ENCODE results near the gene TCAF1.

The TCAF1 gene

DNA sequence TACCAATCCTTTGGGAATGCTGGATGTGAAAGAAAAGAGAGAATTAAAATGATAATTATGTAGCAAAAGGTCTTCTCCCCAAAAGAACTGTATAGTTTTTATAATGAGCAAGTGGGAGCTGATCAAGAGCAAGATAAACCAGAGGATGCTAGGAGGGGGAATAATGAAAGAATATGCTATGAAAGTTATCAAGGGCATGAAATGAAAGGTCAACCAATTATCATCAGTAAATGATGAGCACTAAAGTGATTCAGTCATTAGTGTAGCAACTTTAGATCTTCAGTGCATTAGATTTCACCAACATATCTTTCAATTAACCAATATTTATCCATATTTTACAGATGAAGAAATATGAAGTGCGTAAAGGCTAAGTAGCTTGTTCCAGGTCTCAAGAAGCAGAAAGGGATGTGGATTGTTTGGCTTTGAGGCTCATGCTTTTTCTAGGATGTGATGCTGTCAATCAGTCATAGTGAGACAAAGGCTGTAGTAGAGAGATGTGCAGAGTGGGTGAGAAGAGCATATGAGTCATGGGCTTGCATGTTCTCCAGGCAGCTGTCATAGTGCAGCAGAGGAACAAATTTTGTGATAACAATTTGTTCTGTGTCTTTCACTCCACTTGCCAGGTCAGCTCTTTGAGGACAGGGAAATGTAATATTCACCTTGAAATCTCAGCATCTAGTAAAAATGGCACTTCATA is 27.4 kb upstream of the TCAF1 start:
- TF ChIP-seq ZBTB7A (IDR thresholded peaks at IDR 0.05; ENCODE audit: low read depth): no peak

- TF ChIP-seq, protein P1, sequence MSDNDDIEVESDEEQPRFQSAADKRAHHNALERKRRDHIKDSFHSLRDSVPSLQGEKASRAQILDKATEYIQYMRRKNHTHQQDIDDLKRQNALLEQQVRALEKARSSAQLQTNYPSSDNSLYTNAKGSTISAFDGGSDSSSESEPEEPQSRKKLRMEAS (IDR thresholded peaks at IDR 0.05): no peak
- TF ChIP-seq FOXM1 (IDR thresholded peaks at IDR 0.05; ENCODE audit: borderline replicate concordance, low read depth): no peak
- no peak for TF ChIP-seq YY1 (IDR thresholded peaks at IDR 0.05; ENCODE audit: low read depth)
- TF ChIP-seq NFIC (IDR thresholded peaks at IDR 0.05): no peak
- no peak for TF ChIP-seq ZBTB7A (IDR thresholded peaks at IDR 0.05; ENCODE audit: low read depth)
- TF ChIP-seq, protein P2, sequence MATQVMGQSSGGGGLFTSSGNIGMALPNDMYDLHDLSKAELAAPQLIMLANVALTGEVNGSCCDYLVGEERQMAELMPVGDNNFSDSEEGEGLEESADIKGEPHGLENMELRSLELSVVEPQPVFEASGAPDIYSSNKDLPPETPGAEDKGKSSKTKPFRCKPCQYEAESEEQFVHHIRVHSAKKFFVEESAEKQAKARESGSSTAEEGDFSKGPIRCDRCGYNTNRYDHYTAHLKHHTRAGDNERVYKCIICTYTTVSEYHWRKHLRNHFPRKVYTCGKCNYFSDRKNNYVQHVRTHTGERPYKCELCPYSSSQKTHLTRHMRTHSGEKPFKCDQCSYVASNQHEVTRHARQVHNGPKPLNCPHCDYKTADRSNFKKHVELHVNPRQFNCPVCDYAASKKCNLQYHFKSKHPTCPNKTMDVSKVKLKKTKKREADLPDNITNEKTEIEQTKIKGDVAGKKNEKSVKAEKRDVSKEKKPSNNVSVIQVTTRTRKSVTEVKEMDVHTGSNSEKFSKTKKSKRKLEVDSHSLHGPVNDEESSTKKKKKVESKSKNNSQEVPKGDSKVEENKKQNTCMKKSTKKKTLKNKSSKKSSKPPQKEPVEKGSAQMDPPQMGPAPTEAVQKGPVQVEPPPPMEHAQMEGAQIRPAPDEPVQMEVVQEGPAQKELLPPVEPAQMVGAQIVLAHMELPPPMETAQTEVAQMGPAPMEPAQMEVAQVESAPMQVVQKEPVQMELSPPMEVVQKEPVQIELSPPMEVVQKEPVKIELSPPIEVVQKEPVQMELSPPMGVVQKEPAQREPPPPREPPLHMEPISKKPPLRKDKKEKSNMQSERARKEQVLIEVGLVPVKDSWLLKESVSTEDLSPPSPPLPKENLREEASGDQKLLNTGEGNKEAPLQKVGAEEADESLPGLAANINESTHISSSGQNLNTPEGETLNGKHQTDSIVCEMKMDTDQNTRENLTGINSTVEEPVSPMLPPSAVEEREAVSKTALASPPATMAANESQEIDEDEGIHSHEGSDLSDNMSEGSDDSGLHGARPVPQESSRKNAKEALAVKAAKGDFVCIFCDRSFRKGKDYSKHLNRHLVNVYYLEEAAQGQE (IDR thresholded peaks at IDR 0.05; ENCODE audit: low read depth): no peak
- no peak for TF ChIP-seq USF1 (IDR thresholded peaks at IDR 0.05)
- no peak for TF ChIP-seq RAD21 (IDR thresholded peaks at IDR 0.05; ENCODE audit: low read depth)
- no peak for TF ChIP-seq CEBPB (IDR thresholded peaks at IDR 0.05)
- TF ChIP-seq TEAD4 (IDR thresholded peaks at IDR 0.05): no peak
- no peak for TF ChIP-seq EP300 (IDR thresholded peaks at IDR 0.05; ENCODE audit: borderline replicate concordance)
- TF ChIP-seq CREB1 (IDR thresholded peaks at IDR 0.05; ENCODE audit: low read depth): no peak
- TF ChIP-seq TCF12 (IDR thresholded peaks at IDR 0.05; ENCODE audit: low read depth): no peak
- TF ChIP-seq EGR1 (IDR thresholded peaks at IDR 0.05): no peak
- no peak for TF ChIP-seq TAF1 (IDR thresholded peaks at IDR 0.05; ENCODE audit: low read depth)
Measured at GRCh38 chr7:143924851-143925250, 22.9 kb upstream of the TCAF1 start.

DNA sequence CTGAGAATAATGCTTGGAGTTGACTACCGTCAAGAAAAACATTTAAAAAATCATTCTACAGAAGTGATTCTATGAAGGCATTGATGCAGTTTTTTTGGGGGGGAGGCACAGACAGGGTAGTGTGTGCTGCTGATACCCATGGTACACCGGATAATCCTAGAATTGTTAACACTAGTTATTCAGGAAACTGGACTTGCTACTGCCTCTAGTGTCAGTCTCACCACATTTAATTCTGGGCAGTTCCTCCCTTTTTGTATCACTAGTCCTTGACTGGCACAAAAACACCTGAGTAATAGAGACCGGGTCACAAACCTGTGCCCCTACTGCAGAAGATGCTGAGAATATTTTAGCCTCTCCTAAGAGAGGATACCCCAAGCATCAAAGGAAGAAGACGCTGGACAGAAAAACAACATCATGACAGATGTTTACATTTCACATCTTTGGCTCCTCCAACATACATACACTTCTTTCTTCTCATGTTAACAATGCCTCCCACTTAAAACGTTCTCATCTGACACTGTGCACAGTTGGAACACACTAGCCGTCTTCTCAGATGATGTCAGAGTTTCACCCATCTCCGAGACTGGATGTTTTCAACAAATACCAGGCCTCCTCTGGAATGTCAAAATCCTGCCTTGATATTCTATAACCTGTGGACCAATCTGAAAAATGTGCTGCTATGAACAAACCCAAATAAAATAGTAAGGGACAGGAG is 13.1 kb upstream of the TCAF1 start:
- no peak for TF ChIP-seq NFIC (IDR thresholded peaks at IDR 0.05)
- no peak for TF ChIP-seq RAD21 (IDR thresholded peaks at IDR 0.05; ENCODE audit: low read depth)
- TF ChIP-seq EP300 (IDR thresholded peaks at IDR 0.05; ENCODE audit: borderline replicate concordance): no peak
- no peak for TF ChIP-seq ZBTB7A (IDR thresholded peaks at IDR 0.05; ENCODE audit: low read depth)
- no peak for TF ChIP-seq CREB1 (IDR thresholded peaks at IDR 0.05; ENCODE audit: low read depth)
- no peak for TF ChIP-seq TAF1 (IDR thresholded peaks at IDR 0.05; ENCODE audit: low read depth)
- no peak for TF ChIP-seq USF1 (IDR thresholded peaks at IDR 0.05)
- TF ChIP-seq, protein P1 (IDR thresholded peaks at IDR 0.05): no peak
- TF ChIP-seq EGR1 (IDR thresholded peaks at IDR 0.05): no peak
- no peak for TF ChIP-seq TCF12 (IDR thresholded peaks at IDR 0.05; ENCODE audit: low read depth)
- TF ChIP-seq, protein P2 (IDR thresholded peaks at IDR 0.05; ENCODE audit: low read depth): no peak
- no peak for TF ChIP-seq CEBPB (IDR thresholded peaks at IDR 0.05)
- TF ChIP-seq TEAD4 (IDR thresholded peaks at IDR 0.05): no peak
- no peak for TF ChIP-seq YY1 (IDR thresholded peaks at IDR 0.05; ENCODE audit: low read depth)
- no peak for TF ChIP-seq FOXM1 (IDR thresholded peaks at IDR 0.05; ENCODE audit: borderline replicate concordance, low read depth)

DNA sequence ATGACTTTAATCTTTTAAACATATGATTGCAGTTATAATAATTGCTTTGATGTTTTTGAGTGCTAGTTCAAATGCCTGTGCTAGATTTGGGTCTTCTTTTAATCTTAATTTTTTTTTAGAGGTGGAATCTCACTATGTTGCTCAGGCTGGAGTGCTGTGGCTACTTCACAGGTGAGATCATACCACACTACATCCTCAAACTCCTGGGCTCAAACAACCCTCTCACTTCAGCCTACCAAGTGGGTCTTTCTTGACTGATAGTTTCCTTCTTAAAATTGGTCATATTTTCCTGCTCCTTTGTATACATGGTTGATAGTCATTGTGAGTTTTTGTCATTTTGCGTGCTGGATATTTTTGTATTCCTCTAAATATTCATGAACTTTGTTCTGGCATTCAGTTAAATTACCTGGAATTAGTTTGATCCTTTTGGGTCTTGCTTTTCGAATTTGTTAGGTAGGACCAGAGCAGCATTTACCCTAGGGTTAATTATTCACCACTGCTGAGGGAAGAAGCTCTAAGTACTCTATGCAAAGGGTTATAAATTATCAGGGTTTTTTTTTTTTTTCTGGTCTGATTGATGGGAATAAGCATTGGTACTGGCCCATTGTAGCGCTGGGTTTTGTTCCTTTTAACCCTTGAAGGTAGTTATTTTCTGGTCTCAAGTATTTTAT is 12.1 kb upstream of the TCAF1 start:
- TF ChIP-seq YY1 (IDR thresholded peaks at IDR 0.05; ENCODE audit: low read depth): no peak
- no peak for TF ChIP-seq TAF1 (IDR thresholded peaks at IDR 0.05; ENCODE audit: low read depth)
- TF ChIP-seq TEAD4 (IDR thresholded peaks at IDR 0.05): no peak
- TF ChIP-seq, protein P2 (IDR thresholded peaks at IDR 0.05; ENCODE audit: low read depth): no peak
- TF ChIP-seq TCF12 (IDR thresholded peaks at IDR 0.05; ENCODE audit: low read depth): no peak
- TF ChIP-seq ZBTB7A (IDR thresholded peaks at IDR 0.05; ENCODE audit: low read depth): no peak
- TF ChIP-seq NFIC (IDR thresholded peaks at IDR 0.05): no peak
- no peak for TF ChIP-seq RAD21 (IDR thresholded peaks at IDR 0.05; ENCODE audit: low read depth)
- no peak for TF ChIP-seq EP300 (IDR thresholded peaks at IDR 0.05; ENCODE audit: borderline replicate concordance)
- no peak for TF ChIP-seq FOXM1 (IDR thresholded peaks at IDR 0.05; ENCODE audit: borderline replicate concordance, low read depth)
- TF ChIP-seq USF1 (IDR thresholded peaks at IDR 0.05): no peak

All from Ishikawa (cell line).